ENCODE data around the gene ALG9. TPM values are rescaled to one million over a fixed set of nuclear protein-coding genes. Genes with fewer than 3 reads are reported as not detected.
"Not testable (repeated sequence)": the region's sequence is repeated elsewhere in the genome, so short reads cannot be mapped to it uniquely, and the experiment has no call there.

ALG9 gene
- total RNA-seq, 1 experiment from 2014 or later, result 71.4 TPM

DNA sequence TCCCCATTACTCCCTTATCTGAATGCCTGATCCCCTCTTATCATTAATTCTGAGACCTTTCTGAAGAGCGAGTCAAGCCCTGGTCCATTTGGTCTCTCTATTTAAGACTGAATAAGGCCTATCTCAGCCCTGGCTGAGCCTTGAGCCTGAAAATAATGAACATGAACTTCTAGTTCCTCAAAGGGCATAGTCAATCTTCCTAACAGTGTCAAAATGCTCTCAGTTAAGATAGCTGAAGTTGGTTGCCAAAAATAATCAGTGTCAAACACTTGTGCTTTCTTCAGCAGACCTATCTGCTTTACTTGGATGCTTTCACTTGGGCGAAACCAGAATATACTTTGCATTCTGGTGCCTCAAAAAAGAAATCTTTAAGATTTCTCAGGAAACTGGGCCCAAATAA, 62.5 kb downstream of the ALG9 start:
- in situ Hi-C loops (cut with HindIII; ENCODE audit: low sequenced_read_pairs), result no loop called here
- no peak for DNase-seq (ENCODE audit: low spot score)

DNA sequence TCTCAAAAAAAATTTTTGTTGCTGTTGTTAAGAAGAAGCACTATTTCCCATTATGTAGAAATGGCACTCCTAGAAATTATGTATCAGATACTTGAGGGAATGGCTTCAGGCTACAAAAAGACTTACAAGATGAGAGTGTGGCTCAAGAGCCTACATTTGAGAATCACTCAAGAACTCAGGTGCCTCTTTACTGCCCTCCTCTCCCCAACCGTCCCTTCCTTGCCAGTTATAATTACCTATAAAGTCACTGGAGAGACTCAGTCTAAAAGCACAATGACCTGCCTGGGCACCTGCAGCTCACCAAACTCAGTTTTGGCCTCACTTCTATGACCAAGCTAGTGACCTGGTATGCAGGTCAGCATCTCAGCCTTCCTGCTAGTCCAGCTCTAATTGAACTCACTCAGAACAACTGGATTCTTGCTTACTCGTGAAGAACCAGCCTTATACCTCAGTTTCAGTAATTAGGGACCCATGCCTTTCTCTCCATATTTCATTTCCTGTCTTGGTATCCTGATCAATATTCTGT, 63.3 kb downstream of the ALG9 start:
- no peak for DNase-seq (ENCODE audit: low spot score)
- in situ Hi-C loops (cut with HindIII; ENCODE audit: low sequenced_read_pairs), result no loop called here

DNA sequence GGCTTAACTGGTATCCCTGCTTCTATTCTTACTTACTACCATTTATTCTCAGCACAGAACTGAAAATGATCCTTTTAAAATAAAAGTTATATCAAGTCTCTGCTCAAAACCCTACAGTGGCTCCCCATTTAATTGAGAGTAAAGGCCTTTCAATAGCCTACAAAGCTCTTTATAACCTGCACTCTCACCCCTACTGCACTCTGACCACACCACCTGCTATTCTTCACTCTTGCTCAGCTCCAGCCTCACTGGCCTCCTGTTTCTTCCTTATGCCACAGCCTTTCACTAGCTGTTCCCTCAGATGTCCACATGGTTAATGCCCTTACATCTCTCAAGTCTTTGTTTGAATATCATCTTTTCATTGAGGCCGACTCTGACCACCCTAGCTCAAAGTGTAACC, 64.3 kb downstream of the ALG9 start:
- no peak for DNase-seq (ENCODE audit: low spot score)
- in situ Hi-C loops (cut with HindIII; ENCODE audit: low sequenced_read_pairs), result no loop called here

DNA sequence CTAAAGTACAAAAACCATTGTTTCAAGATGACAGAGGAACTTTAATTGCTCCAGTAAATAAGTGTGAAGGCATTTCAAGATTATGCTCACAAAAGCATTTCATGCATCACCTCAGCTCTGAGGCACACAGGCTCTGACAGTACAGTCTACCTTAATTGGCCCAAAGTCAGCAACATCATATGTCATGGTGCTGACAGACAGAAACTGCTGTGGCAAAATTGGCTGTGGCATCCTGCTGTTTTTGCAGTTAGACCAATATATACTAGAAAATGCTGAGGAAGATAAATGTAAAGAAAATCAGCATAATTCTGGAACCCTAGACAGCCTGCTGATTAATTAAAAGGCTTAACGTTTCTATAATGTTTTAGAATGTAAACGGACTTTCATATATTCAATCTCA, 70.2 kb downstream of the ALG9 start:
- in situ Hi-C loops (cut with HindIII; ENCODE audit: low sequenced_read_pairs), result no loop called here
- DNase-seq (ENCODE audit: low spot score), result peak; percentile 58

DNA sequence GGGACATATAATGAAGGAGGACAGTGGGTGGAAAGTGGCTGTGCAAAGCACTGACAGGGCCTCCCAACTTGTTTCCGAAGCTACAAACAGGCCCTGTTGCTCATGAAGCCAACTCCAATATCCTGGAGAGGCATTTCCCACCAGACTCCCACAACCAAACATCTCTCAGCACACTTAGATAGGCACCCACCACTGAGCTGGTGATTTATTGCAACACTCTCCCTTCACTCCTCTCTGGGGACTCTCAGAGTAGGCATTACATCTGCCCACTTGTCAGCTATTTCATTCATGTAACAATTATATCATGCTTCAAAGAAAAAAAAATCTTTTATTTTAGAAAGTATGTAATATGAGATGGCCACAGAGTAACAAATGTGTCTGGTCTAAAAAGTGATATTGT, 73.1 kb downstream of the ALG9 start:
- in situ Hi-C loops (cut with HindIII; ENCODE audit: low sequenced_read_pairs), result no loop called here
- DNase-seq (ENCODE audit: low spot score), result no peak

DNA sequence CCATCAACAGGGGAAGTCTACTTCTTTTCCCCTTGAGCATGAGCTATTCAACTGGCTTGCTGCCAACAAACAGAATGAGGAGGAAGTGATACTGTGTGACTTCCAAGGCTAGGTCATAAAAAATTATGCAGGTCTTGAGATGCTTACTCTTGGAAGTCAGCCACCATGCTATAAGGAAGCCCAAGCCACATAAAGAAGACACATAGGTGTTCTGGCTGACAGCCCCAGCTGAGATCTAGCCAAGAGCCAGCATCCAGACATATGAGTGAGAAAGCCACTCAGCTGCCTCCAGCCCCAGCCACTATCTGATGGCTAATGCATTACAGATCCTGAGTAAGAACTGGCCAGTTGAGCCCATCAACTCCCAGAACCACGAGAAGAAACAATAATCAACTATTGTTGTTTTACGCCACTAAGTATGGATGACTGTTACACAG, 74.2 kb downstream of the ALG9 start:
- in situ Hi-C loops (cut with HindIII; ENCODE audit: low sequenced_read_pairs), result no loop called here

DNA sequence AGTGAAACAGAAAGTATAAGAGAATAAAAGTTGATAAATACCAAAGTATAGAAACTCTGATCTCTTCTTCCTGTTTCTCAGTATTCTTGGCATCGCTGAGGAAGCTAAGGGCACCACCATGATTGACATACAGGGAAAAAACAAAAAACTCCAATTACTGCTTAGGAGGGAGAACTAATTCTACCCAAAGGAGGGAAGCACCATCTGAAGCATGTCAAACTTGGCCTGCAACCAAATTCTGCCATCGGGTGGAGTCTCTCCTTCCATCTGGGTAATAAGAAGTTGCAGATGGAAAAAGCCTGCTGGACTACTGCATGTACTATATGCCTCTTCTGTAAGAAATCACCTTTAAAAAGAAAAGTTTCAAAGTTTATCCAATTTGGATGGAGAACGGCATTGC, 74.7 kb downstream of the ALG9 start:
- DNase-seq (ENCODE audit: low spot score), result peak; percentile 84
- in situ Hi-C loops (cut with HindIII; ENCODE audit: low sequenced_read_pairs), result no loop called here

More for the DNA sequence above, 74.2 kb downstream of the ALG9 start:
- no peak for DNase-seq (ENCODE audit: low spot score)

DNA sequence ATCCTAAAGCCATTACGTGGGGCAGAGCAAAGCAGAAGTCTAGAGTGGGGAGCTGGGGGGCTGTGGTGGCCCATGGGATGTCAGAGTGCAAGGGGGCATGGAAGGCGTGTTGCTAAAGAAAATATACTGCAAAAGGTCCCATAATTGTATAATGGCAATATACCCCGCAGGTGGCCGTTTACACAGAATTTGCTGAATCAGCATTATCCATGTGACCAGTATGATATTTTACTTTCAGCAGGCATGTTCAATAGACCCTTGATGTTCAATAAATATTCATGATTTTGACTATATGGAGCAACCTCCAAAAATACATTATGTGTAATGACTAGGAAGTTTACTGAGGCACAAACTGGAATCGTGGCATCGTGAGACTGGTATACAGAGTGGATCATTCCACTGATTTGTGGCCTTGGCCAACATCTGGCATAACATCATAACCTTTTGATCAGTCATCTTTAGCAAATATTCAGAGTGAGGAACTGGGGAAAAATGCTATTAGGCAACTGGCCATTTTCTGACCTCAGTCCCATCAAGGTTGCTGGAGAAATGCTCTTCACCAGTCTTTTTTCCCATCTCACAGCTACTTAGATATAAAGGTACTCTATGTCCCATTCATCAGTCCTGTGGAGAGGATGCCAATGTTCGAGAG, 75.9 kb downstream of the ALG9 start:
- in situ Hi-C loops (cut with HindIII; ENCODE audit: low sequenced_read_pairs), result no loop called here

DNA sequence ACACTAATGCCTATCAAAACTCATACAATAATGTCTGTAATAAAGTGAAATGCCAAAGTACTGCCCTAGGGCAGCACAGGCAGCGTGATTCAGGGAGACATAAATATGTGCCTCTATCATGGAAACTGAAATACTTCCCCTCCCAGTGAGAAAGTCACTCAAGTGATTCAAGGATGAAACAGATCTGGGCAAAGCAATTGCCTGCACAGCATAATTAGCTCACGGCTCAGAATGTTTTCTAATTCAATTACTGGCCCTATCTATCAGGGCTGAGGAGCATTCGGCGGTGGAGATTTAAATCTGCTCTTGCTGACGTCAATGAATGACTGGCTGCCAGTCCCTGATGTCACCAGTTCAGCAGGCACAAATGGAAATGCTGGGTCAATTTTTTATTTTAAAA, 77.5 kb downstream of the ALG9 start:
- in situ Hi-C loops (cut with HindIII; ENCODE audit: low sequenced_read_pairs), result no loop called here
- peak; percentile 52 for DNase-seq (ENCODE audit: low spot score)

More for the DNA sequence above, 75.9 kb downstream of the ALG9 start:
- DNase-seq (ENCODE audit: low spot score), result no peak

DNA sequence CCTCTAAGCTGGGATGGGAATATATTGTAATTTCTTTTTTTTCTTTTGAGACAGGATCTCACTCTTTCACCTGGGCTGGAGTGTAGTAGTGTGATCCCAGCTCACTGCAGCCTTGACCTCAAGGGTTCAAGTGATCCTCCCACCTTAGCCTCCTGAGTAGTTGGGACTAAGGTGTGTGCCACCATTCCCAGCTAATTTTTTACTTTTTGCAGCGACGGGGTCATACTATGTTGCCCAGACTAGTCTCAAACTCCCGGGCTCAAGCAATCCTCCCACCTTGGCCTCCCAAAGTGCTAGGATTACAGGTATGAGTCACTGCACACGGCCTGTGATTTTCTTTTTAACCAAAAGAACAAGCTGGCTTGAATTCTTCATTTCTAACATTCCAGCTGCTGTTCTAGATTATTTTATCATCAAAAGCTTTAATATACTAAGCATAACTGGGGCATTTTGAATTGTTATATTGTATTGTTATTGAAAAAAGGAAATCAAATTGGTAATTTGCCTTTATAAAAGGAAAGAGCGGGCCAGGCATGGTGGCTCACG, 78.4 kb downstream of the ALG9 start:
- no peak for DNase-seq (ENCODE audit: low spot score)
- in situ Hi-C loops (cut with HindIII; ENCODE audit: low sequenced_read_pairs), result no loop called here

DNA sequence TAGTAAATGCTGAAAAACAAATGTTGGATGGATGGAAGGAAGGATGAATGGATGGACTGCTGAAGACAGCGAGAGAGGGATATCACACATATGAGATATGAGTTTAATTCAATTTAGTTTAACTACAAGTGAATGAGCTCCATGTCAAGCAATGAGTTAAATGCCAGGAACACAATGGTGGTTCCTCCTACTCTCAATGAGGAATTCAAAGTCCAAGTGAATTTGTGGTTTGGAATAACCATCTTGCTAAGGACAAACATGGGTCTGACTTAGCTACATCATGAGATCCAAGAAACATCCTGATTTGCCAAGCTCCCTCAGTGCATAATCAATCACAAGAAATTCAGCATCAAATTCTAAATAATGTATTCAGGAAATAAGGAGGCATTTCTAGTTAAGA, 79.1 kb downstream of the ALG9 start:
- in situ Hi-C loops (cut with HindIII; ENCODE audit: low sequenced_read_pairs), result no loop called here
- no peak for DNase-seq (ENCODE audit: low spot score)

DNA sequence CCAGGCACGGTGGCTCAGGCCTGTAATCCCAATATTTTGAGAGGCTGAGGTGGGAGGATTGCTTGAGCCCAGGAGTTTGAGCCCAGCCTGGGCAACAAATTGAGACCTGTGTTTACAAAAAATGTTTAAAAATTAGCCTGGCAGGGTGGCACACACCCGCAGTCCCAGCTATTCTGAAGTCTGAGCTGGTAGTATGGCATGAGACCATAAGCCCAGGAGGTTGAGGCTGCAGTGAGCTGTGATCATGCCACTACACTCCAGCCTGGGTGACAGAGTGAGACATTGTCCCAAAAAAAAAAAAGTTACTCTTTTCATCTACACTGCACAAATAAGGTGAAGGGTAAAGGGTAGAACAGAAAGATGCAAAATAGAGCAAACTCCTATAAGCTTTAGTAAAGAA, 82.9 kb downstream of the ALG9 start:
- no peak for DNase-seq (ENCODE audit: low spot score)

DNA sequence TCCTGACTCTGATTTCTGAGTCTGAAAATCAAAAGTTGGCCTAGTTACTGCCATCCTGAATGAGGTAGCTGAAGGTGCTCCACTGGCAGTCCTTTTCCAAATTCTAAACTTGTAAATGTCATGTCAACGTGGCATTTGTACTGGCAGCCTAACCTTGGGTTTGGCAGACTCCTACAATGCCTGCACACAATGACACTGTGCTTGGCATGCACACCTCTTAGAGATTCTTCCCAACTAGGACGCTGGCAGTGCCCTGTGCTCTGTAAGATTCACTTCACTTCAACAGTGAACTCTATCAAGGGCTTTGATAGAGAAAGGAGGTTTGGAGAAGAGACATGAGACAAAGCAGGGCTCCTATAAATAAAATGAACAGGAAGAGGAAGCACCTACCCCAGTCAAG, 83.3 kb downstream of the ALG9 start:
- peak; percentile 44 for DNase-seq (ENCODE audit: low spot score)
- in situ Hi-C loops (cut with HindIII; ENCODE audit: low sequenced_read_pairs), result no loop called here

More for the DNA sequence above, 82.9 kb downstream of the ALG9 start:
- in situ Hi-C loops (cut with HindIII; ENCODE audit: low sequenced_read_pairs), result no loop called here

DNA sequence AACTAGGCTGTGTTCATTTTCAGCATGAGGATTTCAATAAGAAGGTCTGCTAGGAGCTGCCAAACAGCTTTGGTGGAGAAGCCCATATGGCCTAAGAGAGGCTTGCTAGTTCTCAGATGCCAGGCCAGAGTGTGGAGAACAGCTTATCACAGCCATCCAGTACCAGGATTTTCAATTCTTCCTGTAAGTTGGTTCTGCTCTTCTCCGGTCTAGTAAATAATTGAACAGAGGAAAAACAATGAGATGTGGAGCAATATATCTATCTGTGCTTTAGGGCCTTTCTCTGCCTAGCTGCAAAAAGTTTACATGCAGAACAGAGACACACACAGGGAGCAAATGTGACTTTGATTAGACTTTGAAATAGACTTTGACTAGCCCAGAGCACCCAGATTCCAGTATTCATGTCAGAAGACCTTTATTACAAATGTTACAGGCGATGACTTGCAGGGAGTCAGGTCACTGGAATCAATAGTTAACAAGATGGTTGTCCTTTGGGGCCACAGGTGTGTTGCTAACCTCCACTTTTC, 85.4 kb downstream of the ALG9 start:
- DNase-seq (ENCODE audit: low spot score), result peak; percentile 81
- in situ Hi-C loops (cut with HindIII; ENCODE audit: low sequenced_read_pairs), result no loop called here

DNA sequence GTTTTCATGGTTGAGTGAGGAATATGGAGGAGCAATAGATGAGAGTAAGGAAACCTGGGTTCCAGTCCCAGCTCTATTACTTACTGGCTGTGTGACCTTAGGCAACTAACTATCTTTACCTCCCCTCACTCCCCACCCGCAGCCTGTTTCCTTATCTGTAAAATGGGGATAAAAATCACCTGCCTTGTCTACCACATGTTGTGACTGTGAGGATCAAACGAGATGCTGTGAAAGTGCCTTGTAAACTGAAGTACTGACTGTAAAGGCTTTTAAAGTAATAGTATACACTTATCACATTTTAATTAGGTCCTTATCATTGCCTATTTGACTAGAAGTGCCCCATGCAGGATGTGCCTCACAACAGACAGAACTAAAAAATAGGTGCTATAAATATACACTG, 86.3 kb downstream of the ALG9 start:
- DNase-seq (ENCODE audit: low spot score), result no peak
- in situ Hi-C loops (cut with HindIII; ENCODE audit: low sequenced_read_pairs), result no loop called here

DNA sequence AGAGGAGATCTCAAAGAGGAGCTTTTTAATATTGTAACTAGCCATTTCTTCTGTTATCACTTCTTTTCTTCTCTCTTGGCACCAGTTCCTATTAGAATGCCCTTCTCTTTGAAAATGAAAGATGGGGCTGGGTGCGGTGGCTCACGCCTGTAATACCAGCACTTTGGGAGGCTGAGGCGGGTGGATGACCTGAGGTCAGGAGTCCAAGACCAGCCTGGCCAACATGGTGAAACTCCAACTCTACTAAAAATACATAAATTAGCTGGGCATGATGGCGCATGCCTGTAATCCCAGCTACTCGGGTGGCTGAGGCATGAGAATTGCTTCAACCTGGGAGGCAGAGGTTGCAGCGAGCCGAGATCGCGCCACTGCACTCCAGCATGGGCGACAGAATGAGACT, 87.1 kb downstream of the ALG9 start:
- DNase-seq (ENCODE audit: low spot score); in situ Hi-C loops (cut with HindIII; ENCODE audit: low sequenced_read_pairs): not testable (repeated sequence)

DNA sequence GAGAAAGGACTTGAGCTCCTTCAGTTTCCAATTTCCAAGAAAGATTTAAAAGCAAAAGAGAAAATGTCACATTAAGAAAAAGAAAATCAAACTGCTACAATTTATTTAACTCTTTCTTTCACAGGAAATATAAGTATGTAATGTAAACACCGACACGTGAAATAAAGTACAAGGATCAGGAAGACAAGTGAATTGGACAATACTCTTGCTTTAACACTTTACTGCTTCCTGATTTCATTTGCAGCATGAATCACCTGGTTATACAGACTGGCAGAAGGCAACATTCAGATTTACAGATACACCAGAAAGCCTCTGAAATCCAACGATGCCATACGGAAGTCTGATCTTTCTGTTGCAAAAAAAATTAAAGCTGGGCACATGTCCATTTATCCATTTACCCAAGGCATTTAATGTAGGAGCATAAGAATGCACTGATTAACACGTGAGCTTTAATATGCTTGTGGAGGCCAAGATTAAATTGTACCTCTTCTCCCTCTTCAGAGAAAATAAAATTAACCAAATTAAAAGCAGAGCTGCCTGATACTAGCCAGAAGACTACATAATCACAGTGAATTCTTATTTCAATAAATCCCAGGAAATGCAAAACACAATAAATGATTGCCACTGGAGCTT, 89.2 kb downstream of the ALG9 start:
- no peak for DNase-seq (ENCODE audit: low spot score)
- in situ Hi-C loops (cut with HindIII; ENCODE audit: low sequenced_read_pairs), result no loop called here

DNA sequence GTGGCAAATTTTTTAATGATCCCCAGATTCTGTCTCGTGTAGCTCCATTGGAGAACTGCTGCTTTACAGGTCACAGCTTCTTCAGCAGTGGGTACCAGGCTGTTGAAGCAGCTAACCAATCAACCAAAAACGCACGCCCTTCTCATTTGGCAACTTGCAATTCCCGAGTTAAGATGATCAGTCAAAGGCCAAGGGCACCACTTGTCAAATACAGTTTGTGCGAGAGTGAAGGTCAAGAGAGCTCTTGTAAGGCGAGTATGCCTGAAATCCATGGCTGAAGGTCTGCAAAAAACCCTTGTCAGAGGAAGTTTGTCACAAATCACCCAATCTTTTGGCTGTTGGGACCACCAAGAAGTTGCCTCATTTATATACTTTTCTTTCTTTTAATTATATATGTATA, 92.3 kb downstream of the ALG9 start:
- no peak for DNase-seq (ENCODE audit: low spot score)
- in situ Hi-C loops (cut with HindIII; ENCODE audit: low sequenced_read_pairs), result no loop called here

DNA sequence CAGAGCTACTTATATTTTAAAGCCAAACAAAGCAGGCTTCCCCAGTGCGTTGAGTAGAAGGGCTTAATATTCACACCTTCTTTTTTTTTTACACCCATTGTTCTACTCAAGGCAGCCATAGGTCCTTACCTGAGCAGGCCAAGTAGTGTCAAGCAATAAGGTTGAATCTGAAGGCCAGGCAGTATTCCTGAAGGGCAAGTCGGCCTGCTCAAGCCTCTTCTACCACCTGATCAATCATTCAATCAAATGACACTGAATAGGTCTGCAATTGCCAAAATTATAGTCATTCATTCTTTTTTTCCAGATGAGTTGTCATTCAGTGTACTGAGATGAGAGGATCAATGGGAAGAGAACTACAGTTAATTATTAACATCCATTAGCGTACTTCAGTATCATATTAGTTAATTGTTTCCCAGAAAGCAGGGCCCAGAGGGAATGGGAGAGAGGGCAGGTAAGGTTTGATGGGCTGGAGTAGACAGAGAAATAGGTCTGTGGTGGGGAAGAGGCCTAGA, 93.3 kb downstream of the ALG9 start:
- DNase-seq (ENCODE audit: low spot score), result no peak
- in situ Hi-C loops (cut with HindIII; ENCODE audit: low sequenced_read_pairs), result no loop called here
